ENCODE measurements around the gene PPIF. TPM values are rescaled to one million over a fixed set of nuclear protein-coding genes. Genes with fewer than 3 reads are reported as not detected.

Gene PPIF
- total RNA-seq, 2 donors from 2014 or later: 20.4 to 23.9 TPM

- DNase-seq (ENCODE audit: low spot score): peak; percentile 88
- intact Hi-C loops (cut with DNase I): no loop called here
Observed at GRCh38 chr10:79391231-79392019, 44.2 kb downstream of the PPIF start.

- DNase-seq (ENCODE audit: low spot score): peak; percentile 74
- intact Hi-C loops (cut with DNase I): no loop called here
Observed at GRCh38 chr10:79392020-79392398, 44.7 kb downstream of the PPIF start.

- intact Hi-C loops (cut with DNase I): no loop called here
- peak; percentile 59 for DNase-seq (ENCODE audit: low spot score)
Observed at GRCh38 chr10:79392506-79393176, 45.4 kb downstream of the PPIF start.

- DNase-seq (ENCODE audit: low spot score): peak; percentile 43
- intact Hi-C loops (cut with DNase I): no loop called here
Observed at GRCh38 chr10:79393221-79393923, 46.1 kb downstream of the PPIF start.

- DNase-seq (ENCODE audit: low spot score): peak; percentile 68
- intact Hi-C loops (cut with DNase I): no loop called here
Observed at GRCh38 chr10:79393924-79394610, 46.8 kb downstream of the PPIF start.

GRCh38 chr10:79394664-79395063 lies 47.4 kb downstream of the PPIF start:
- peak; percentile 48 for DNase-seq (ENCODE audit: low spot score)
- intact Hi-C loops (cut with DNase I): no loop called here

- intact Hi-C loops (cut with DNase I): no loop called here
Observed at GRCh38 chr10:79396520-79396919, 49.3 kb downstream of the PPIF start.

GRCh38 chr10:79397051-79397450 lies 49.8 kb downstream of the PPIF start:
- intact Hi-C loops (cut with DNase I): no loop called here
- peak; percentile 71 for DNase-seq (ENCODE audit: low spot score)

More at GRCh38 chr10:79396520-79396919, 49.3 kb downstream of the PPIF start:
- DNase-seq (ENCODE audit: low spot score): peak; percentile 11

GRCh38 chr10:79397575-79398303 lies 50.5 kb downstream of the PPIF start:
- DNase-seq (ENCODE audit: low spot score): peak; percentile 95

GRCh38 chr10:79398642-79399041 lies 51.4 kb downstream of the PPIF start:
- no peak for DNase-seq (ENCODE audit: low spot score)
- intact Hi-C loops (cut with DNase I): no loop called here

More at GRCh38 chr10:79397575-79398303, 50.5 kb downstream of the PPIF start:
- intact Hi-C loops (cut with DNase I): no loop called here

GRCh38 chr10:79399223-79399831 lies 52.1 kb downstream of the PPIF start:
- intact Hi-C loops (cut with DNase I): no loop called here
- DNase-seq (ENCODE audit: low spot score): peak; percentile 97

- intact Hi-C loops (cut with DNase I): loop anchor here in 1 of 2 donors (5.0 kb wide), 1 partner anchor 42 kb away; no protein-coding TSS in a partner anchor
- no peak for DNase-seq (ENCODE audit: low spot score)
Observed at GRCh38 chr10:79400146-79401004, 53.1 kb downstream of the PPIF start.

- peak; percentile 94 for DNase-seq (ENCODE audit: low spot score)
- intact Hi-C loops (cut with DNase I): loop anchor here in 1 of 2 donors (5.0 kb wide), 1 partner anchor 41 kb away; no protein-coding TSS in a partner anchor
Observed at GRCh38 chr10:79401015-79401921, 54.0 kb downstream of the PPIF start.

- intact Hi-C loops (cut with DNase I): loop anchor here in 1 of 2 donors (5.0 kb wide), 1 partner anchor 40 kb away; no protein-coding TSS in a partner anchor
- no peak for DNase-seq (ENCODE audit: low spot score)
Observed at GRCh38 chr10:79402625-79402946, 55.3 kb downstream of the PPIF start.

GRCh38 chr10:79402951-79403350 lies 55.7 kb downstream of the PPIF start:
- DNase-seq (ENCODE audit: low spot score): peak; percentile 44
- intact Hi-C loops (cut with DNase I): loop anchor here in 1 of 2 donors (5.0 kb wide), 1 partner anchor 39 kb away; no protein-coding TSS in a partner anchor

All from posterior vena cava (tissue), 2 donors.